IMR-90 (cell line): ENCODE measurements around the gene NPBWR2. TPM values are rescaled to one million over a fixed set of nuclear protein-coding genes. Genes with fewer than 3 reads are reported as not detected.

Source experiments
- ATAC-seq: fragments of 200-7000 bp; cut with Tn5 transposase; 2 replicates; pipeline ENCODE4 v1.9.1; 2020; ENCODE audit warnings: low read depth, mild to moderate bottlenecking, moderate library complexity
- BruUV-seq: library from RNA; stranded (reverse); fragments of 400-500 nt; replicated peaks from 2 replicates; lab custom pipeline; 2021; lab: Mats Ljungman, UMichigan
- CTCF ChIA-PET: fragments of 300-600 bp; formaldehyde crosslinking; extraction: SDS; loops from one replicate; lab custom pipeline; 2021; ENCODE audit warnings: antibody characterized with exemption; lab: Yijun Ruan, JAX
- POLR2A ChIA-PET: fragments of 300-600 bp; sonication (Branson Sonifier 250); formaldehyde crosslinking; loops from one replicate; lab custom pipeline; 2022; ENCODE audit warnings: antibody characterized with exemption; ENCODE audit not compliant: unreplicated experiment; lab: Charles Lee
- DNase-seq: peaks from one replicate; pipeline ENCODE4 v3.0.0; 2013
- H2AFZ ChIP-seq: replicated peaks from 2 replicates; pipeline ENCODE3; 2013; ENCODE audit warnings: low read length, mild to moderate bottlenecking; ENCODE audit not compliant: poor library complexity
- H2AK5ac ChIP-seq: 2 replicates; pipeline ENCODE4 v1.6.1; 2013; ENCODE audit warnings: low read depth, low read length, inconsistent platforms
- H2AK9ac ChIP-seq: replicated peaks from 2 replicates; pipeline ENCODE3; 2013; ENCODE audit warnings: mild to moderate bottlenecking, low read depth, low read length, moderate library complexity; ENCODE audit not compliant: poor library complexity
- H2BK120ac ChIP-seq: 2 replicates; pipeline ENCODE4 v1.6.1; 2013; ENCODE audit warnings: low read depth, low read length, inconsistent platforms
- H2BK15ac ChIP-seq: 3 replicates; pipeline ENCODE4 v1.6.1; 2013; ENCODE audit warnings: low read depth, low read length, inconsistent platforms
- H2BK20ac ChIP-seq: 2 replicates; pipeline ENCODE4 v1.6.1; 2013; ENCODE audit warnings: low read depth, mild to moderate bottlenecking, inconsistent platforms, low read length, moderate library complexity
- H2BK5ac ChIP-seq: 2 replicates; pipeline ENCODE4 v1.6.1; 2013; ENCODE audit warnings: mild to moderate bottlenecking, low read depth, low read length, inconsistent platforms; ENCODE audit not compliant: poor library complexity, severe bottlenecking
- H3K14ac ChIP-seq: replicated peaks from 2 replicates; pipeline ENCODE4 v1.6.1; 2013; ENCODE audit warnings: low read depth, low read length, inconsistent platforms
- H3K18ac ChIP-seq: 2 replicates; pipeline ENCODE4 v1.6.1; 2013; ENCODE audit warnings: low read depth, low read length, control low read depth
- H3K23ac ChIP-seq: 2 replicates; pipeline ENCODE4 v1.6.1; 2013; ENCODE audit warnings: low read depth, low read length, inconsistent platforms
- H3K27ac ChIP-seq: 2 replicates; pipeline ENCODE4 v1.5.1; 2013; ENCODE audit warnings: mild to moderate bottlenecking, control low read depth, low read length; ENCODE audit not compliant: insufficient read depth
- H3K27me3 ChIP-seq: 2 replicates; pipeline ENCODE4 v1.6.1; 2013; ENCODE audit warnings: low read length; ENCODE audit not compliant: control insufficient read depth, insufficient read depth
- H3K36me3 ChIP-seq: 2 replicates; pipeline ENCODE4 v1.6.1; 2013; ENCODE audit warnings: low read length, mixed read lengths; ENCODE audit not compliant: control insufficient read depth, insufficient read depth
- H3K4ac ChIP-seq: 2 replicates; pipeline ENCODE4 v1.6.1; 2013; ENCODE audit warnings: low read depth, low read length, inconsistent platforms
- H3K4me1 ChIP-seq: 2 replicates; pipeline ENCODE4 v1.6.1; 2013; ENCODE audit warnings: low read length, mixed read lengths; ENCODE audit not compliant: control insufficient read depth, insufficient read depth
- H3K4me2 ChIP-seq: 2 replicates; pipeline ENCODE4 v1.6.1; 2013; ENCODE audit warnings: low read depth, mild to moderate bottlenecking, control low read depth, low read length, moderate library complexity
- H3K4me3 ChIP-seq: 2 replicates; pipeline ENCODE4 v1.5.1; 2013; ENCODE audit warnings: low read depth, mild to moderate bottlenecking, control low read depth, low read length, moderate library complexity; ENCODE audit not compliant: insufficient read depth
- H3K56ac ChIP-seq: 2 replicates; pipeline ENCODE4 v1.6.1; 2013; ENCODE audit warnings: low read length, inconsistent platforms; ENCODE audit not compliant: insufficient read depth; ENCODE audit errors: extremely low read depth
- H3K79me1 ChIP-seq, 2 experiments: 2 replicates each; pipeline ENCODE4 v1.6.1; 2013; ENCODE audit warnings: low read length in 2 of 2, inconsistent platforms in 1 of 2, low read depth in 1 of 2
- H3K9ac ChIP-seq: 2 replicates; pipeline ENCODE4 v1.6.1; 2013; ENCODE audit warnings: low read depth, low read length, control low read depth
- H3K9me1 ChIP-seq: 2 replicates; pipeline ENCODE4 v1.6.1; 2013; ENCODE audit warnings: low read length, inconsistent platforms; ENCODE audit not compliant: insufficient read depth
- H3K9me3 ChIP-seq: 2 replicates; pipeline ENCODE4 v1.6.1; 2013; ENCODE audit warnings: low read length; ENCODE audit not compliant: control insufficient read depth, insufficient read depth
- H4K20me1 ChIP-seq: 2 replicates; pipeline ENCODE4 v1.6.1; 2013; ENCODE audit warnings: low read length, inconsistent platforms; ENCODE audit not compliant: insufficient read depth
- H4K5ac ChIP-seq: 2 replicates; pipeline ENCODE4 v1.6.1; 2013; ENCODE audit warnings: mild to moderate bottlenecking, low read depth, low read length, control low read depth
- H4K8ac ChIP-seq, 2 experiments: 2 replicates each; pipeline ENCODE4 v1.6.1; 2013; ENCODE audit warnings: low read depth in 2 of 2, low read length in 2 of 2, control low read depth in 1 of 2, inconsistent platforms in 1 of 2
- H4K91ac ChIP-seq: 2 replicates; pipeline ENCODE4 v1.6.1; 2013; ENCODE audit warnings: low read depth, low read length, inconsistent platforms; ENCODE audit not compliant: insufficient read depth
- CTCF ChIP-seq: conservative IDR thresholded peaks from 2 replicates; pipeline ENCODE4 v1.5.1; 2012; ENCODE audit warnings: mild to moderate bottlenecking, low read depth, low read length, improper control_type of control experiment
- RCOR1 ChIP-seq: IDR thresholded peaks from 2 replicates; pipeline ENCODE4 v1.6.1; 2012; ENCODE audit warnings: mild to moderate bottlenecking, low read length, improper control_type of control experiment; ENCODE audit not compliant: insufficient replicate concordance
- RFX5 ChIP-seq: IDR thresholded peaks from 2 replicates; pipeline ENCODE4 v1.8.0; 2012; ENCODE audit warnings: low read depth, mild to moderate bottlenecking, low read length, moderate library complexity
- WGBS, 2 experiments: methylation state at CpG; one replicate each; pipeline versions ENCODE4 v1.1.5 to v1.1.7; 2013; ENCODE audit warnings: missing lambda C conversion rate in 2 of 2; ENCODE audit not compliant: insufficient read length in 1 of 2; ENCODE audit errors: extremely low coverage in 2 of 2; 5-methylcytosine and 5-hydroxymethylcytosine counted together
- dilution Hi-C: fragments of 300-500 bp; cut with HindIII; formaldehyde crosslinking; loops from one replicate; pipeline ENCODE4 v1.14.3; 2018; ENCODE audit warnings: low sequenced_read_pairs; ENCODE audit not compliant: unreplicated experiment
- in situ Hi-C: fragments of 300-500 bp; cut with MboI; formaldehyde crosslinking; loops from 3 replicates; pipeline ENCODE4 v1.14.3; 2019; ENCODE audit warnings: low sequenced_read_pairs, inconsistent platforms, mixed read lengths
- intact Hi-C: fragments of 100-400 bp; cut with micrococcal nuclease; formaldehyde crosslinking; loops from 2 replicates; pipeline ENCODE4 v1.10.0; 2022
- polyA plus RNA-seq, 3 experiments: library from polyadenylated mRNA; depleted of rRNA; stranded (reverse); fragments of >200 nt; gene quantifications; 2 replicates each; pipeline ENCODE4 v1.2.3, GENCODE V29; 2012; ENCODE audit warnings: low replicate concordance in 1 of 3
- total RNA-seq: library from RNA; depleted of rRNA; stranded (reverse); fragments of >200 nt; gene quantifications from 2 replicates; pipeline ENCODE4 v1.2.3, GENCODE V29; 2012
- TF ChIP-seq, protein P1 (sequence below): fragments of 150-350 bp; IDR thresholded peaks from 2 replicates; pipeline ENCODE4 v1.6.1; 2017; ENCODE audit warnings: mild to moderate bottlenecking, antibody characterized with exemption, low read length, low read depth

NPBWR2 gene
- total and polyA plus RNA-seq, 2 of the 4 experiments (the other 2 are of a cell fraction), result not detected

DNA sequence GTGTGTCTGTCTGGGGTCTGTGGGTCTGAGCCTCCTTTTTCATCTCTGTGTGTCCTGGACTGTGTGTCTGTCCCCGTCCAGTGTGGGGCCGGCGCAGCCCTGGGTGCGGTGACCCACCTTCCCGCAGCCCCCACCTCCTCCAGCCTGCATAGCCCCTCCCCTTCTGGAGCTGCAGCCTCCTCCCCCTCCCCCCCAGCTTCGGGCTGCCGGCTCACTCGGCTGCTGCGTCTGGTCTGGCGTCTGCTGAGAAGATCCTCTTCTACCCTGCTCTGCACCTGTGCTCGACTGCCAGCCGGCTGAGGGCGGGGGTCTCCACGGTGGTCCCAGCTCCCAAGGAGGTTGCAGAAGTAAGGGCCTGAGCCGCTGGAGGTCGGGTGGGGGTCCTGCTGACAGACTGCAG lies 15.6 kb downstream of the NPBWR2 start:
- WGBS, 2 experiments, result no CpG with 5 or more reads among the region's 16 CpGs
- dilution Hi-C loops (no loop called here), in situ Hi-C loops (no loop called here), intact Hi-C loops (no loop called here)
- Histone ChIP-seq H2BK20ac (no peak overlapping the region), H3K56ac (no peak overlapping the region), H3K36me3 (no peaks in the 10 kb centered on the region), H3K27me3 (peaks cover 29% of the 10 kb centered on the region), H3K27ac (no peak overlapping the region), H3K14ac (no peak overlapping the region), H3K9me1 (no peaks in the 10 kb centered on the region), H4K8ac (no peak overlapping the region), H3K4me2 (no peak overlapping the region), H3K9me3 (peaks cover 5% of the 10 kb centered on the region; the same call in 1 of the 2 replicates), H3K4me3 (no peak overlapping the region), H4K91ac (no peak overlapping the region), H4K20me1 (0 out of 2 replicates have a peak, but pooled peaks cover 4% of the 10 kb centered on the region), H3K4ac (no peak overlapping the region), H3K9ac (no peak overlapping the region), H3K18ac (no peak overlapping the region), H3K79me1 (no peaks in the 10 kb centered on the region), H2BK120ac (no peak overlapping the region), H3K23ac (no peak overlapping the region), H2BK5ac (no peak overlapping the region), H3K4me1 (no peaks in the 10 kb centered on the region), H2AK9ac (no peak overlapping the region), H2AK5ac (no peak overlapping the region), H2AFZ (no peak overlapping the region), H2BK15ac (no peak overlapping the region), H4K5ac (no peak overlapping the region)
- TF ChIP-seq RCOR1 (no peak), RFX5 (no peak), CTCF (no peak)
- TF ChIP-seq, protein P1, sequence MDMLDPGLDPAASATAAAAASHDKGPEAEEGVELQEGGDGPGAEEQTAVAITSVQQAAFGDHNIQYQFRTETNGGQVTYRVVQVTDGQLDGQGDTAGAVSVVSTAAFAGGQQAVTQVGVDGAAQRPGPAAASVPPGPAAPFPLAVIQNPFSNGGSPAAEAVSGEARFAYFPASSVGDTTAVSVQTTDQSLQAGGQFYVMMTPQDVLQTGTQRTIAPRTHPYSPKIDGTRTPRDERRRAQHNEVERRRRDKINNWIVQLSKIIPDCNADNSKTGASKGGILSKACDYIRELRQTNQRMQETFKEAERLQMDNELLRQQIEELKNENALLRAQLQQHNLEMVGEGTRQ, result no peak
- BruUV-seq, result no TSS peak
- DNase-seq (no peak), ATAC-seq (no peak)
- ChIA-PET CTCF (no interaction called here), POLR2A (no interaction called here)
